ENCODE data around the gene ZFP36L2.

ZFP36L2 gene

DNA sequence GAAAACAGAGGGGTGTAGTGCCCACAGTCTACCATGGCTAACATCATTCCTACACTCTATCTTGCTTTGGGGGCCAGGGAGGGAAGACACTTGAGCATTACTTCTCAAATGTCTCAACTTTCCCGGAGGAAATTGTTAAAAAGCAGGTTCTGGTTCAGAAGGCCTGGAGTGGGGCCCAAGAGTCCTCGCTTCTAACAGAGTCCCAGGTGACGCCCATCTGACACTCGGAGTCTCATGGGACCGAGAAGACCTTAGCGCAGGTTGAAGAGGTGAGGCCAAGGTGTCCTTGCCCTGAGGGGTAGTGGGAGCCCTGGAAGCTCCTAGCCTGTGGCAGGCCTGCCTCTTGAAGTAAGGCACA lies 40.1 kb downstream of the ZFP36L2 start:
- no peak for DNase-seq (ENCODE audit: low read depth)

GRCh38 chr2:43185146-43185545 lies 41.3 kb downstream of the ZFP36L2 start:
- DNase-seq (ENCODE audit: low read depth), result no peak

DNA sequence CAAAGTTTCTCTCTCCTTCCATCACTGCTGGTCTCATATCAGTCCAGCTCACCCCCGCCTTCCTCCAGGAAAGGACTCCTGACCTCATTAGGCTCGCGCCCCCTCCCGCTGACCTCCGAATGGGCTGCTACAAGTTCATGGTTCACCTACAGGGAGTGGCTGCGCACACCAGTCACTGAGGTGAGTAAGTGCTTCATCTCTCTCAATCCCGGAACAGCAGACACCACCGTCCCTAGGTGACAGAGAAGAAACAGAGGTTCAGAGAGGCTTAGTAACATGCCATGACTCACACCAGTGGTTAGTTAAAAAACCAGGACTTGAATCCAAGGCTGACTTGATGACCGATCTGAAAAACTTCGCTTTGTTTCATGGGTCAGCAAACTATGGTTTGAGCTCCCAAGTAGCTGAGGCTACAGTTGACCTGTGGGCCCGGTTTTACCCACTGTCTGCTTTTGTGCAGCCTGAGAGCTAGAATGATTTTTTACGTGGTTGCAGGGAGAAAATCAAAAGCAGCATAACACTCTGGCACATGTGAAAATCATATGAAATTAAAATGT lies 42.0 kb downstream of the ZFP36L2 start:
- no peak for DNase-seq (ENCODE audit: low read depth)

DNA sequence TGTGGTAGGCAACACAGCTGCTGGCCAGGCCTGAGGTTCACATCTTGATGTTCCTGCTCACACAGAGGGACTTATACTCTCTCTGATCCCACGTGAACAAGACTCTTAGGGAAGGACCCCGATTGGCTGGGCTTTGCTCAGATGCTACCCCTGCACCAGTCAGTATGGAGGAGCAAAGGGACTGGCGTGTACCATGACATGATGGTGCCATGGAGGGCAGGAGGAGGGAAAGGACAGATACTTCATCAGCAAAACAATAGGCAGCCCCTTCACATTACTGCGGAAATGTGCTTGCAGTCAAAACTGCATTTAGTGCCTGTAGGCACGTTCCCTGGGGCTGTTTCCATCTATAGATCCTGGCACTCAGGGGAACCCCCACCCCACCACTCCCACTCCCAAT lies 42.7 kb downstream of the ZFP36L2 start:
- no peak for DNase-seq (ENCODE audit: low read depth)

DNA sequence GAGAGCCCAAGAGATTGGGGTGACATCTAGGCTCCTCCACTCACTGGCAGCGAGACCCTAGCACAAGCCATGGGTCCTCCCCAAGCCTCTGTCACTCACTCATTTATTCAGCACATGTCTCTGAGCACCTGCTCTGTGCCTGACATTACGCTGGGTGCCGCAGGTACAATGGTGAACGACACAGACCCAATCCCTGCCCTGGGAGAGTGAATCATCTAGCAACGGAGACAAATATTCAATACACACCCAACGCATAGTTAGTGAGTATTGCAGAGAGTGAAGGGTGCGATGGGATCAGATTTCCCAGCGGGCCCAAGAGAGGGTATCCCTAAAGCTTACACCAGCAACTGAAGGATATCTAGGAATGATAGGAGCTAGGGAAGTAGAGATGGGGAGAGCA lies 45.5 kb downstream of the ZFP36L2 start:
- no peak for DNase-seq (ENCODE audit: low read depth)

DNA sequence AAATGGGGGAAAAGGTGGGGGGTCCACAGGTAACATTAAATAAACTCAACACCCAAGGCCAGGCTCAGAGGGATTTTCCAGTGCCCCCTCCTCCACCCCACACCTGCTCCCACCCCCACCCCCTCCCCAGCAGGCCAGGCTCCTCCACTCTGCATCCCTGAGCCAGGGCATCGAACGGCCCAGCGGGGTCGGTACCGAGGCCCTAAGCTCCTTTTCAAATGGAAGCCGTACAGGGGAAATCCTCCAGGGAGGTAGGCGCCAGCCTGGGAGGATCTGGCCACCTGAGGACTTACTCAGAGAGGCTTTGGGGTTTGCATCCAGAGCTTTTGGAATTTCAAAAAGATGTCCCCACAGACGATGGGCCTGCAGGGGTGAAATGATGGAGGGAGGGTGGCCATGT lies 46.5 kb downstream of the ZFP36L2 start:
- DNase-seq (ENCODE audit: low read depth), result no peak

- DNase-seq (ENCODE audit: low read depth), result no peak
These were observed 47.5 kb downstream of the ZFP36L2 start for GRCh38 chr2:43178602-43179542.

DNA sequence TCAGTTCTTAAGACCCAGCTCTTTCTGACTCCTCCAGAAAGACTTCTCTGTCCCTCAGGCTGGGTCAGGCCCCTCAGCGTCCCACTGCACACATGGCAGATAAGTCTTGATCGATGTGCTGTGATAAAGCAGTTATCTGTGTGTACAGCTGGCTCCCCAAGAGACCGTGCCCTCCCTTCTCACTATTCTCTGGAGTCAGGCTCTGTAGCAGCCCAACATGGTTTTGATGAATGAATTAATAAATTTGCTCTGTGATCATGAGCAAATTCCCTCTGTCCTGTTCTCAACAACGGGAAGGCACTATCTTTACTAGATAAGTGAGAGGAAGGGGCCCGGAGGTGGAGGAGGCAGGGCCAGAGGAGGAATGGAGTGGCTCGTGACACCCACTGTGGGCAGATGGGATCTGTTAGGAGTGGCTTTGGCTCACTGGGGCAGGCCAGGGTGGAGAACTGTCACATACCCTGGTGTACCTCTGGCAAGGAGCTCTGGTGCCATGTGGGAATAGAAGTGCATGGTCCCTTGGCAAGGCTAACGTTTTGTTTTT lies 48.3 kb downstream of the ZFP36L2 start:
- no peak for DNase-seq (ENCODE audit: low read depth)

- no peak for DNase-seq (ENCODE audit: low read depth)
These were observed 50.0 kb downstream of the ZFP36L2 start for GRCh38 chr2:43176449-43176848.

DNA sequence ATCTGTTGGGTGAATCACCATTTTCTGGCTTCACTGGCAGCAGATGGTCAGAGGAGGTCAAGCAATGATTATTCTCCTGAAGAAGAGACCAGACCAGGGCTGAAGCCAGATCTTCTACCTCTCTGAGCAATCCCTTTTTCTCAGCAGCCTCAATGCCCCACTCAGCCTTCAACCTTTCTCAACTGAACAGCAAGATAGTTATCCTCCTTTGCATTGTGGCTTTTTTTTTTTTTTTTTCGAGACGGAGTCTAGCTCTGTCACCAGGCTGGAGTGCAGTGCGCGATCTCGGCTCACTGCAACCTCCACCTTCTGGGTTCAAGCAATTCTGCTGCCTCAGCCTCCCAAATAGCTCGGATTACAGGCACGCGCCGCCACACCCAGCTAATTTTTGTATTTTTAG lies 50.5 kb downstream of the ZFP36L2 start:
- no peak for DNase-seq (ENCODE audit: low read depth)

GRCh38 chr2:43175020-43175441 lies 51.4 kb downstream of the ZFP36L2 start:
- DNase-seq (ENCODE audit: low read depth), result no peak

DNA sequence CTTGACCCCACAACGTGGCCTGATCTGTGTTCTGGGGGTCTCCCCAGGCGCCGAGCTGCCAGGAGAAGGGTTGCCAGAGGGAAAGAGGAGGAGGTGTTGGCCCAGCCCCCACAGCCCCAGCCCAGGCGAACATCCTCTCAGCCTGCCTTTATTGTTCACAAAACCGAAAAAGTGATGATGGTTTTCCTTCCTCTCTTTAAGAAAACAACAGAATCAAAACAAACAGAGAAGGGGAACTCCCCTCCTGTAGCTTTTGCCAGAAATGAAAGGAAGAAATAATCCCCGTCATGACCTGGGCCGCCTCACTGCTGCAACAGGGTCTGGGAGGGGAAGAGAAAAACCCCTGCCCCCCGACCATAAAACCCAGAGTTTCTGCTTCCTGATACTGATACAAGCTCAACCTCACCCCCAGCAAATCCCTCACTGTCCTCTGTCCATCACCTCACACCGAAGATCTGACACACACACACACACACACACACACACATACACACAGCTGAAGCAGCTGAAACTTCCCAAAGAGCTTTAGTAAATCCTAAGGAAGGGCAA lies 52.0 kb downstream of the ZFP36L2 start:
- peak; percentile 65 for DNase-seq (ENCODE audit: low read depth)

All from activated T-cell treated with anti-CD3 and anti-CD28 coated beads for 48 hours (primary cell).